K562 (cell line): ENCODE data around the gene ARMC7.
"Not testable (repeated sequence)": the region's sequence is repeated elsewhere in the genome, so short reads cannot be mapped to it uniquely, and the experiment has no call there.

Source experiments
- BCOR ChIP-seq: fragments of 450-650 bp; IDR thresholded peaks from 2 replicates; pipeline ENCODE4 v1.6.1; 2016
- BDP1 ChIP-seq: IDR thresholded peaks from 3 replicates; pipeline ENCODE4 v1.6.1; 2011; ENCODE audit not compliant: insufficient read length, insufficient read depth
- E4F1 ChIP-seq: fragments of 250-450 bp; sonication (Bioruptor Pico); IDR thresholded peaks from 2 replicates; pipeline ENCODE4 v1.5.0; 2021; ENCODE audit warnings: mild to moderate bottlenecking, borderline replicate concordance
- ETV1 ChIP-seq: fragments of 450-650 bp; conservative IDR thresholded peaks from 2 replicates; pipeline ENCODE4 v1.6.1; 2016; ENCODE audit warnings: missing genetic modification characterization, control low read depth, low read depth, missing compliant biosample characterization
- HEY1 ChIP-seq: fragments of 250-450 bp; sonication (Bioruptor Pico); IDR thresholded peaks from 2 replicates; pipeline ENCODE4 v1.5.0; 2020; ENCODE audit warnings: mild to moderate bottlenecking, moderate library complexity, borderline replicate concordance
- IRF2 ChIP-seq: sonication (generic); formaldehyde crosslinking; IDR thresholded peaks from 2 replicates; pipeline ENCODE4 v1.8.1; 2022; ENCODE audit warnings: mild to moderate bottlenecking, missing genetic modification reagents
- IRF9 ChIP-seq: fragments of 450-650 bp; IDR thresholded peaks from 2 replicates; pipeline ENCODE4 v1.6.1; 2016; ENCODE audit warnings: missing biosample characterization, missing genetic modification characterization
- JUND ChIP-seq, 2 experiments: IDR thresholded peaks; 2 replicates in 1 of 2; 3 replicates in 1 of 2; pipeline ENCODE4 v1.6.1; 2011; ENCODE audit warnings: borderline replicate concordance in 2 of 2, low read depth in 2 of 2, low read length in 2 of 2, improper control_type of control experiment in 1 of 2, missing biosample characterization in 1 of 2, missing genetic modification characterization in 1 of 2, missing genetic modification reagents in 1 of 2
- KDM1A ChIP-seq, 2 experiments: fragments of 450-650 bp; IDR thresholded peaks; 2 replicates each; pipeline ENCODE4 v1.6.1; 2016; ENCODE audit warnings: mild to moderate bottlenecking in 2 of 2
- SMAD3 ChIP-seq: fragments of 450-650 bp; formaldehyde crosslinking; conservative IDR thresholded peaks from 2 replicates; pipeline ENCODE4 v1.4.0; 2020; ENCODE audit warnings: mild to moderate bottlenecking
- SMARCE1 ChIP-seq: fragments of 450-650 bp; IDR thresholded peaks from 2 replicates; pipeline ENCODE4 v1.7.1; 2016; ENCODE audit warnings: mild to moderate bottlenecking
- SREBF2 ChIP-seq: sonication (generic); formaldehyde crosslinking; IDR thresholded peaks from 2 replicates; pipeline ENCODE4 v1.4.0; 2020; ENCODE audit warnings: mild to moderate bottlenecking, missing genetic modification reagents
- TARDBP ChIP-seq: fragments of 450-650 bp; IDR thresholded peaks from 2 replicates; pipeline ENCODE4 v1.6.1; 2016
- ZNF121 ChIP-seq: sonication (generic); formaldehyde crosslinking; conservative IDR thresholded peaks from 2 replicates; pipeline ENCODE4 v1.8.0; 2022; ENCODE audit warnings: missing genetic modification reagents

- not testable (repeated sequence) for TF ChIP-seq ETV1 (tag); E4F1; ZNF121; SMARCE1; KDM1A (IDR thresholded peaks at IDR 0.05); SREBF2 (CRISPR knock-in tag); IRF2 (CRISPR knock-in tag); BCOR; SMAD3; BDP1; TARDBP; HEY1 (CRISPR knock-in tag); IRF9 (tag); JUND (tag; IDR thresholded peaks at IDR 0.05; ENCODE audit: borderline replicate concordance, low read depth, low read length)
- peak; percentile 37; the same call in 1 of the 2 replicates for TF ChIP-seq JUND (IDR thresholded peaks at IDR 0.05; ENCODE audit: borderline replicate concordance, low read depth, low read length)
Measured at GRCh38 chr17:75133607-75134347, 24.0 kb downstream of the ARMC7 start.
